ENCODE results near the gene DLG2.

Gene DLG2

GRCh38 chr11:84103096-84103495 lies 1524.0 kb downstream of the DLG2 start:
- Histone ChIP-seq H3K27me3 (ENCODE audit: control insufficient read depth, low read length) (no peaks in the 10 kb centered on the region), H3K4me2 (ENCODE audit: low read length) (no peak overlapping the region), H4K20me1 (ENCODE audit: control insufficient read depth, insufficient read depth, low read depth, low read length) (no peaks in the 10 kb centered on the region), H3K36me3 (ENCODE audit: control insufficient read depth, low read length) (no peaks in the 10 kb centered on the region), H3K27ac (ENCODE audit: low read depth, low read length) (no peak overlapping the region), H3K4me1 (ENCODE audit: control insufficient read depth, low read length) (no peaks in the 10 kb centered on the region), H3K9me3 (ENCODE audit: control insufficient read depth, insufficient read depth, low read length) (no peaks in the 10 kb centered on the region), H3K9me2 (replicated peaks; ENCODE audit: control insufficient read depth, low read length) (no peaks in the 10 kb centered on the region), H3K79me2 (ENCODE audit: control insufficient read depth, low read length) (no peaks in the 10 kb centered on the region), H3K4me3 (ENCODE audit: low read length) (no peak overlapping the region), H3F3A (ENCODE audit: control insufficient read depth, insufficient read depth) (no peaks in the 10 kb centered on the region)
- TF ChIP-seq EZH2phosphoT487 (IDR thresholded peaks at IDR 0.05; ENCODE audit: borderline replicate concordance, low read length) (no peak), CTCF (IDR thresholded peaks at IDR 0.05; ENCODE audit: low read depth, low read length, poor library complexity, severe bottlenecking) (no peak)

GRCh38 chr11:84097186-84097585 lies 1530.0 kb downstream of the DLG2 start:
- H3K9me2 ChIP-seq (replicated peaks; ENCODE audit: control insufficient read depth, low read length) = no peaks in the 10 kb centered on the region
- TF ChIP-seq EZH2phosphoT487 (IDR thresholded peaks at IDR 0.05; ENCODE audit: borderline replicate concordance, low read length) (no peak), CTCF (IDR thresholded peaks at IDR 0.05; ENCODE audit: low read depth, low read length, poor library complexity, severe bottlenecking) (no peak)

GRCh38 chr11:84091212-84091986 lies 1535.7 kb downstream of the DLG2 start:
- no peaks in the 10 kb centered on the region for H3K9me2 ChIP-seq (replicated peaks; ENCODE audit: control insufficient read depth, low read length)
- no peak overlapping the region for H3K4me3 ChIP-seq (ENCODE audit: low read length)

More at GRCh38 chr11:84097186-84097585, 1530.0 kb downstream of the DLG2 start:
- H3K4me3 ChIP-seq (ENCODE audit: low read length) = no peak overlapping the region
- no peaks in the 10 kb centered on the region for H3K27me3 ChIP-seq (ENCODE audit: control insufficient read depth, low read length)
- no peaks in the 10 kb centered on the region for H3K36me3 ChIP-seq (ENCODE audit: control insufficient read depth, low read length)
- H3K4me2 ChIP-seq (ENCODE audit: low read length) = no peak overlapping the region
- H3K79me2 ChIP-seq (ENCODE audit: control insufficient read depth, low read length) = no peaks in the 10 kb centered on the region
- H3K27ac ChIP-seq (ENCODE audit: low read depth, low read length) = no peak overlapping the region
- H3K9me3 ChIP-seq (ENCODE audit: control insufficient read depth, insufficient read depth, low read length) = no peaks in the 10 kb centered on the region
- no peaks in the 10 kb centered on the region for H4K20me1 ChIP-seq (ENCODE audit: control insufficient read depth, insufficient read depth, low read depth, low read length)
- H3F3A ChIP-seq (ENCODE audit: control insufficient read depth, insufficient read depth) = no peaks in the 10 kb centered on the region
- no peaks in the 10 kb centered on the region for H3K4me1 ChIP-seq (ENCODE audit: control insufficient read depth, low read length)

More at GRCh38 chr11:84091212-84091986, 1535.7 kb downstream of the DLG2 start:
- TF ChIP-seq CTCF (IDR thresholded peaks at IDR 0.05; ENCODE audit: low read depth, low read length, poor library complexity, severe bottlenecking) (no peak), EZH2phosphoT487 (IDR thresholded peaks at IDR 0.05; ENCODE audit: borderline replicate concordance, low read length) (no peak)
- Histone ChIP-seq H3K4me1 (ENCODE audit: control insufficient read depth, low read length) (no peaks in the 10 kb centered on the region), H3K27me3 (ENCODE audit: control insufficient read depth, low read length) (no peaks in the 10 kb centered on the region), H3K9me3 (ENCODE audit: control insufficient read depth, insufficient read depth, low read length) (no peaks in the 10 kb centered on the region), H4K20me1 (ENCODE audit: control insufficient read depth, insufficient read depth, low read depth, low read length) (no peaks in the 10 kb centered on the region), H3F3A (ENCODE audit: control insufficient read depth, insufficient read depth) (no peaks in the 10 kb centered on the region), H3K4me2 (ENCODE audit: low read length) (no peak overlapping the region), H3K27ac (ENCODE audit: low read depth, low read length) (no peak overlapping the region), H3K79me2 (ENCODE audit: control insufficient read depth, low read length) (no peaks in the 10 kb centered on the region), H3K36me3 (ENCODE audit: control insufficient read depth, low read length) (no peaks in the 10 kb centered on the region)

All from DOHH2 (cell line).